Stimulated activated CD8-positive, alpha-beta memory T cell treated with anti-CD3 and anti-CD28 coated beads, Interleukin-15, amount 100 ng/mL, for 4 hours (primary cell): Measurements from ENCODE around the gene DKKL1.

Experiments used
- DNase-seq, 2 donors: peaks; one replicate each; pipeline ENCODE4 v3.0.0-alpha.2; 2020; ENCODE audit warnings: low read depth in 2 of 2

The DKKL1 gene

GRCh38 chr19:49396738-49397505 is 33.2 kb downstream of the DKKL1 start:
- DNase-seq, result no peak

- DNase-seq, result no peak
These were observed 34.4 kb downstream of the DKKL1 start for GRCh38 chr19:49398001-49398615.

GRCh38 chr19:49398931-49399330 is 35.3 kb downstream of the DKKL1 start:
- no peak for DNase-seq

GRCh38 chr19:49400029-49400428 is 36.4 kb downstream of the DKKL1 start:
- DNase-seq, result no peak

GRCh38 chr19:49403404-49404187 is 39.9 kb downstream of the DKKL1 start:
- no peak for DNase-seq

GRCh38 chr19:49407079-49407478 is 43.4 kb downstream of the DKKL1 start:
- DNase-seq, result no peak

GRCh38 chr19:49407482-49408015 is 43.9 kb downstream of the DKKL1 start:
- no peak for DNase-seq

- no peak for DNase-seq
These were observed 45.3 kb downstream of the DKKL1 start for GRCh38 chr19:49408816-49409440.

GRCh38 chr19:49409441-49410029 is 45.9 kb downstream of the DKKL1 start:
- no peak for DNase-seq

GRCh38 chr19:49411681-49412326 is 48.1 kb downstream of the DKKL1 start:
- DNase-seq, result no peak

- DNase-seq, result no peak
These were observed 49.7 kb downstream of the DKKL1 start for GRCh38 chr19:49413348-49413747.

- no peak for DNase-seq
These were observed 50.6 kb downstream of the DKKL1 start for GRCh38 chr19:49414256-49414655.

GRCh38 chr19:49415102-49415809 is 51.6 kb downstream of the DKKL1 start:
- no peak for DNase-seq

- DNase-seq, result no peak
These were observed 52.1 kb downstream of the DKKL1 start for GRCh38 chr19:49415810-49416200.

GRCh38 chr19:49417088-49417487 is 53.4 kb downstream of the DKKL1 start:
- no peak for DNase-seq

GRCh38 chr19:49418511-49418910 is 54.8 kb downstream of the DKKL1 start:
- no peak for DNase-seq

- no peak for DNase-seq
These were observed 55.5 kb downstream of the DKKL1 start for GRCh38 chr19:49419173-49419572.

- no peak for DNase-seq
These were observed 56.5 kb downstream of the DKKL1 start for GRCh38 chr19:49420227-49420626.

GRCh38 chr19:49421039-49421877 is 57.6 kb downstream of the DKKL1 start:
- no peak for DNase-seq

- no peak for DNase-seq
These were observed 58.2 kb downstream of the DKKL1 start for GRCh38 chr19:49421878-49422202.
